ENCODE results near the gene RNF126.
A peak's percentile ranks its signal among the peaks of the same experiment; 100 is the strongest.
"Not testable (repeated sequence)": the region's sequence is repeated elsewhere in the genome, so short reads cannot be mapped to it uniquely, and the experiment has no call there.

The RNF126 gene

GRCh38 chr19:686589-687297 is 23.7 kb upstream of the RNF126 start:
- no peak for DNase-seq (ENCODE audit: low read depth in 2 of 2)

DNA sequence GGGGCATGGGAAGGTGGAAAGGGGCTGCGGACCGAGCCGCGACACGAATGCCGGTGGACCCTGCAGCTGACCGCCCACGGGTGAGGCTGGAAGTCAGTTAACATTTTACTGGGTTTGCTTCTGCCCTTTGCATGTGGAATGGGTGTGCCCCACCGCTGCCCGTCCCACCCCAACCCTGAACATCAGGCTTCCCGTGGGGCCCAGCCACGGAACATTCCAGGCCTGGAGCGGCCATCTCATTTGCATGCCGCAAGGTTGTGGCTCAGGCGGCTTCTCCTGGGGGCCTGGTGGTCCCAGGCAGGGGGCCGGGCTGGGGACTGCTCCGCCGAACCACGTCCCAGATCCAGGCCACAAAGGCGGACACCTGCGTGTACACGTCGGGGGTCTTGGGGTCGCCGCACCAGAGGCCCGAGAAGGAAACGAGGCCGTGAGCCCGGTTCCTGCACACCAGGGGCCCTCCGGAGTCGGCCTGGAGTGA is 22.5 kb upstream of the RNF126 start:
- no peak for DNase-seq (ENCODE audit: low read depth in 2 of 2)

- no peak for DNase-seq (ENCODE audit: low read depth in 2 of 2)
Observed at GRCh38 chr19:682678-683320, 19.8 kb upstream of the RNF126 start.

- peak in 1 of 2 donors; percentile 93 for DNase-seq (ENCODE audit: low read depth in 2 of 2)
Observed at GRCh38 chr19:681029-682019, 18.3 kb upstream of the RNF126 start.

- DNase-seq (ENCODE audit: low read depth in 2 of 2): peak; percentile 100
Observed at GRCh38 chr19:680287-681028, 17.4 kb upstream of the RNF126 start.

DNA sequence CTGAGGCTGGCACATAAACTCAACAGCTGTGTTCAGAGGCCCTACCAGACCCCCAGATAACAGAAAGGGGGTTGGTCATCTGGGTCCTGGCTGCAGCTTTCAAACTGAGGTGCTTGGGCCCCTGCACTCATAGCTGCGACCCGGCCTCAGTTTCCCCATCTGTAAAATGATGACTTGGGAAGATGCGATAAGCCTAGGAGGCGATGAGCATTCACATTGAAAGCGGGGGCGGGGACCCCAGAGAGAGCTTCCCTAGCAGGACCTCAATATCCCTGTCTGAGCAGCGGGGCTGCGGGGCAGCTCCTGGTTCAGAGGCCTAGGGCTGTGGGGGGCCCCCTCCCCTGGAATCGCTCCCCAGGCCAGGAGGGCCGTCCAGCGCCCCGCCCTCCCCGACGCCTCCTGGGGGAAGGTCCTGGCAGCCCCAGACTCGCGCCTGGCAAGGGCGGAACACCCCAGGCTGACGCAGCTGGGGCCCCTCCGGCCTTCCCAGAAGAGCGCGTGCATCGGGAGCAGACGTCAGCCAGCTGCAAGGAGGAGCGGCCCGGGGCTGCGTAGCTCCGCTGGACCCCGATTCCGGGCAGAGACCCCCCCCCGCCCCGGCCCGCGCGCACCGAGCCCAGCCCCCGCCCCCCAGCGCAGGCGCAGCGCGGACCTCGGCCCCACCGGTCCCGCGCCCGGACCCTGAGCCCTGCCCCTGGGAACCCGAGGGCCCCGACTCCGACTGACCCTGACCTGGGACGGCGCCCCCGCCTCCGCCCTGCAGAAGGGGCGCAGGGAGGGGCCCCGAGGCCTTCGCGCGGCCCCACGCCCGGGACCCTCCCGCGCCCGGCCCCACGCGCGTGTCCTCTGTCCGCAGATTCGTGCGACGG is 16.6 kb upstream of the RNF126 start:
- no peak for DNase-seq (ENCODE audit: low read depth in 2 of 2)

DNA sequence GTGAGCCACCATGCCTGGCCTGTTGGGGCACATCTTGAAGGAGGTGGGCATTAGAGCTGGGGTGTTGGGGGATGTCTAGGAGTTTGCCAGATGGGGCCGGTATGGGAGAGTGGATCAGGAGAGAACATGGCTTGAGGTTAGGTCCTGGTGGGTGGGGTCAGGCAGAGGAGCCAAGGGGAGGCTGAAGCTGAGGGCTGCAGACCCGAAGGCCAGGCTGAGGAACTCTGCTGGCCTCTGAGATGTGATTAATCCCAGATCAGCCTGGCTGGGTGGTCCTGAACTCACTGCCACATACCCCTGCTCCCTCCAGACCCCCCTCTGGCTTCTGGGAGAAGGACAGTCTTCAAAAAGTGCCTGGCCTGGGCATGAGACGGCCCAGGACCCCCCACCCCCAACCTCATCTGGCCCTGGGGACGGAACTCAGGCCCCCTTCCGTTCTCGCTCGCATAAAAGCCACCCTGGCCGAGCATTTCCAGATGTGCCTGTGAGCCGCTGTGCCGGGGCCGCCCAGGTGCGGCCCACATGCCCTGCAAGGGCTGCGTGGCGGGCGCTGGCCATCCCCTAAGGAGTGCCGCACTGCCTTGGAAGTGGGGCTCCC is 15.9 kb upstream of the RNF126 start:
- no peak for DNase-seq (ENCODE audit: low read depth in 2 of 2)

- no peak for DNase-seq (ENCODE audit: low read depth in 2 of 2)
Observed at GRCh38 chr19:677601-678436, 14.8 kb upstream of the RNF126 start.

DNA sequence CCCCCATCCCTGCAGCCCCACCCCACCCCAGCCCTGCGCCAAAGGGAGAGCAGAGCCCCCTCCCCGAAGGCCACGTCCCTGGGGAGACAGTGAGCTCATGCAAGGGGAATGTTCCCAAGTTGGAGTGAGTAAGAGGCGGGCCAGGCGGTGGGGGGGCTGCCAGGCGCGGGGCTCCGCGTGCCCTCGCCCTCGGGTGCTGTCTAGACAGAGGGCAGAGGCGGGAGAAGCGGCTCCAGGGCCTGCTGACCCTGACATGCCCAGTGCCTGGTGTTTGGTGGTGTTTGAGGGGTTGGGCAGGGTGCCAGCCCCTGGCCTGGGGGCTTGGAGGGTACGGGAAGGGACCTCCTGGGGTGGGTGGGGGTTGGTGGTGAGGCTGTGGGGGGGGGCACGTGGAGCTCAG is 14.2 kb upstream of the RNF126 start:
- no peak for DNase-seq (ENCODE audit: low read depth in 2 of 2)

- DNase-seq (ENCODE audit: low read depth in 2 of 2): no peak
Observed at GRCh38 chr19:676339-677105, 13.5 kb upstream of the RNF126 start, which contains the start of gene FSTL3. TSS of gene FSTL3 (plus strand) at chr19:676392. CDS start at chr19:676424, 32 bp downstream.

GRCh38 chr19:676007-676338 is 13.0 kb upstream of the RNF126 start:
- no peak for DNase-seq (ENCODE audit: low read depth in 2 of 2)

GRCh38 chr19:674282-675151 is 11.5 kb upstream of the RNF126 start:
- no peak for DNase-seq (ENCODE audit: low read depth in 2 of 2)

GRCh38 chr19:670609-671075 is 7.6 kb upstream of the RNF126 start:
- DNase-seq (ENCODE audit: low read depth in 2 of 2): no peak

GRCh38 chr19:668675-669434 is 5.8 kb upstream of the RNF126 start:
- not testable (repeated sequence) for DNase-seq (ENCODE audit: low read depth in 2 of 2)

DNA sequence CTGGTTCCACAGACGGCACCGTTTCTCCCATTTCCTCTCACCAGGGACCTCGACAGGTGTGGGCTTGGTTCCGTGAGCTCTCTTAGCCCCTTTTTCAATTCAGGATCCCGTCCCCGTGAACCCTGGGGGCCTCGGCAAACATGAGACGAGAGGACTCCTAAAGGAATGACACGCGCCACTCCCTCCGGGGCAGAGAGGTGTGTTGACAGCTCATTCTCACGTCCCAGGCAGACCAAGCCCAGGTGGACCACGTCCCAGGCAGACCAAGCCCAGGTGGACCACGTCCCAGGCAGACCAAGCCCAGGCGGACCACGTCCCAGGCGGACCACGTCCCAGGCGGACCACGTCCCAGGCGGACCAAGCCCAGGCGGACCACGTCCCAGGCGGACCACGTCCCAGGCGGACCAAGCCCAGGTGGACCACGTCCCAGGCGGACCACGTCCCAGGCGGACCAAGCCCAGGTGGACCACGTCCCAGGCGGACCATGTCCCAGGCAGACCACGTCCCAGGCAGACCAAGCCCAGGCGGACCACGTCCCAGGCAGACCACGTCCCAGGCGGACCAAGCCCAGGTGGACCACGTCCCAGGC is 4.1 kb upstream of the RNF126 start:
- not testable (repeated sequence) for DNase-seq (ENCODE audit: low read depth in 2 of 2)

DNA sequence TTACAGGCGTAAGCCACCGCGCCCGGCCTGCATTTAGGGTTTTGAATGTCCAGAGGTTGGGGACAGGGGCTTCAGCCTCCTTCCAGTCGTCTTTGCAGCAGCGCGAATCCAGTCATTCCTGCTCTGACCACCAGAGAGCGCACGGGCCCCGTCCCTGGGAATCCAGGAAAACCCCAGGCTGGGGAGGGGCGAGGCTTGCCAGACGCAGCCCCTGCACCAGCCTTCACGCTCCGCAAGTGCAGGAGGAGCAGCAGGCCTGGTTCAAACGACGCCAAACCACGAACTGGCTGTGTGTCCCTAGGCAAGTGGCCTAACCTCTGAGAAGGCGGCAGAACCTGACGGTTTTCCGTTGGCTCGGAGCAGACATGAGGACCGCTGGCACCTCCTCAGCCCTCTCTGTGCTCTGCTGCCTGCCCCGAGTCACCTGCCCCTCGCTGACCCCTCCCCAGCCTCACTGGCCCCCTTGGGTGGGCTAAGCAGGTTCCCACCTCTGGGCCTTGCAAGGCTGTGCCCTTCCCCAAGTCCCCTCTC is 2.0 kb upstream of the RNF126 start:
- DNase-seq (ENCODE audit: low read depth in 2 of 2): peak; percentile 51 to 80
